ENCODE measurements around the gene ERF.
A peak's percentile ranks its signal among the peaks of the same experiment; 100 is the strongest.

Gene ERF

GRCh38 chr19:42250666-42251531, 4.0 kb downstream of the ERF start:
- peaks cover 12% of the 10 kb centered on the region for H3K36me3 ChIP-seq (ENCODE audit: insufficient read depth, low read length)
- H3K9ac ChIP-seq (ENCODE audit: low read depth, low read length): no peak overlapping the region
- 88% methylated on average over 15 of the region's 19 CpGs for WGBS
- no peaks in the 10 kb centered on the region for H3K9me3 ChIP-seq (ENCODE audit: insufficient read depth, low read depth, low read length)
- peaks cover 21% of the 10 kb centered on the region for H3K4me1 ChIP-seq (ENCODE audit: insufficient read depth, low read length)
- no peak overlapping the region for H3K27ac ChIP-seq (ENCODE audit: low read depth, low read length)
- H3K27me3 ChIP-seq (ENCODE audit: insufficient read depth, low read length): no peaks in the 10 kb centered on the region
- no peak overlapping the region for H3K4me3 ChIP-seq (ENCODE audit: low read length)

DNA sequence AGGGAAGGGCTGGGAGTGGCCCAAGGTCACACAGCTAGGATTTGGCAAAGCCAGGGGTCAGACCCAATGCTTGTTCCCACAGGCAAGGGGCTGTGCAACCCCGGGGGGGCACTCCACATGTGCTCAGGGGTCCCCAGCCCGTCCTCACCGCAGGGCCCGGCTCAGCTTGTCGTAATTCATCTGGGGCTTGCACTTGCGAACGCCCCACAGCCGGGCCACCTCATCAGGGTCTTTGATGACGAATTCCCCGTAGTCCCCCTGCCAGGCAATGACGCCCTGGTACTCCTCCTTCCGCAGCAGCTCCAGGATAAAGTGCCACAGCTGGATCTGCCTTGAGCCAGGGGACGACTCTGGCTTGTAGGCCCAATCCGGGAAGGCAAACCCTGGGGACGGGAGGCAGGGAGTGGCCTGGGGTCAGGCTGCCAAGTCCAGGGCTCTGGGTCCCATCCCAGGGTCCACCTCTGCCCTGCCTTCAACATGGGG, 4.7 kb downstream of the ERF start:
- no peak overlapping the region for H3K27ac ChIP-seq (ENCODE audit: low read depth, low read length)
- H3K9ac ChIP-seq (ENCODE audit: low read depth, low read length): no peak overlapping the region
- H3K4me1 ChIP-seq (ENCODE audit: insufficient read depth, low read length): peaks cover 21% of the 10 kb centered on the region
- H3K36me3 ChIP-seq (ENCODE audit: insufficient read depth, low read length): peaks cover 12% of the 10 kb centered on the region
- no peaks in the 10 kb centered on the region for H3K9me3 ChIP-seq (ENCODE audit: insufficient read depth, low read depth, low read length)
- no peak overlapping the region for H3K4me3 ChIP-seq (ENCODE audit: low read length)
- WGBS: 92% methylated on average over 15 of the region's 15 CpGs
- H3K27me3 ChIP-seq (ENCODE audit: insufficient read depth, low read length): no peaks in the 10 kb centered on the region

DNA sequence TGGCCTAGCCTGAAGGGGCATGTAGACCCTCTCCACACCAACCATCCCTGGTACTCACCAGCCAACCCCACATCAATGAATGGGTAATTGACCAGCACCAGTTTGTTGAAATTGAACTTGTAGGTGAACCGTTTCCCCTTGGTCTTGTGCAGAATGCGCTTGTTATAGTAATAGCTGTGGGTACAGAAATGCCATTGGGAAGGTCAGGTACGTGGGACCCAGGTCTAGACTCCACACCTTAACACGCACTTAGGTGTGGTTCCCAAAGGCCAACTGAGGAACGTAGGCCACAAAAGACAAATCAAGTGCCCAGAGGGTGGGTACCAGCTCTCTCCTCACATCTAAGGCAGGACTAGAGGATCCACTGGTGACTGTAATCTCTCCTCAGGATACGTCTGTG, 5.2 kb downstream of the ERF start:
- no peaks in the 10 kb centered on the region for H3K27me3 ChIP-seq (ENCODE audit: insufficient read depth, low read length)
- no peak overlapping the region for H3K9ac ChIP-seq (ENCODE audit: low read depth, low read length)
- peaks cover 12% of the 10 kb centered on the region for H3K36me3 ChIP-seq (ENCODE audit: insufficient read depth, low read length)
- H3K9me3 ChIP-seq (ENCODE audit: insufficient read depth, low read depth, low read length): no peaks in the 10 kb centered on the region
- peaks cover 21% of the 10 kb centered on the region for H3K4me1 ChIP-seq (ENCODE audit: insufficient read depth, low read length)
- 96% methylated on average over 6 of the region's 6 CpGs for WGBS
- H3K4me3 ChIP-seq (ENCODE audit: low read length): no peak overlapping the region
- H3K27ac ChIP-seq (ENCODE audit: low read depth, low read length): no peak overlapping the region

DNA sequence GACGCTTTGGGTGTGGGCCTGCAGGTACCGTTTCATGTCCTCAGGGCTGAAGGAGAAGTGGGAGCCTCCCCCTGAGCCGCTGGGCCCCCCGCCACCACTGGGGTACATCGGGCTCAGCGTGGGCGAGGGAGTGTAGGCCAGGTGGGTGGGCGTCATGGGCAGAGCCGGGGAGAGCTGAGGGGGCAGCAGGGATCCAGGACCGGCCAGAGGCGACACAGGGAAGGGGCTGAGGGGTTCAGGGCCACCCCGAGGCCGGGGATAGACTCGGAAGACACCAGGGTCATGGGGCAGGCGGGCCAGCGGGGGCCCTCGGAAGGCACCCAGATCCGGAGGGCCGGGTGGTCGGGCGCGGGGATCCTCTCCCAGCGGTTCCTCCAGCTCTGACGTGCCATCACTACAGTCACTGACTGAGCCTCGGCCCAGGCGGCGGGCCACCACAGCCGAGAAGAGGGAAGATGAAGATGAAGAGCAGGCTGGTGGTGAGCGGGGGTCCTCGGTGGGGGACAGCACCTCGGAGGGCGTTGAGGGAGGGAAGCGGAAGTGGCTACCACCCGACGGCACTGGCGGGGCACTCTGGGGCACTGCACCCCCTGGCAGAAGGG, 5.7 kb downstream of the ERF start:
- Histone ChIP-seq H3K27me3 (ENCODE audit: insufficient read depth, low read length) (no peaks in the 10 kb centered on the region), H3K36me3 (ENCODE audit: insufficient read depth, low read length) (peaks cover 12% of the 10 kb centered on the region), H3K9me3 (ENCODE audit: insufficient read depth, low read depth, low read length) (no peaks in the 10 kb centered on the region), H3K9ac (ENCODE audit: low read depth, low read length) (no peak overlapping the region), H3K4me3 (ENCODE audit: low read length) (no peak overlapping the region), H3K4me1 (ENCODE audit: insufficient read depth, low read length) (peaks cover 21% of the 10 kb centered on the region), H3K27ac (ENCODE audit: low read depth, low read length) (no peak overlapping the region)
- WGBS: 96% methylated on average over 36 of the region's 36 CpGs

GRCh38 chr19:42248270-42249148, 6.4 kb downstream of the ERF start:
- no peaks in the 10 kb centered on the region for H3K9me3 ChIP-seq (ENCODE audit: insufficient read depth, low read depth, low read length)
- peaks cover 21% of the 10 kb centered on the region for H3K4me1 ChIP-seq (ENCODE audit: insufficient read depth, low read length)
- H3K4me3 ChIP-seq (ENCODE audit: low read length): no peak overlapping the region
- H3K27me3 ChIP-seq (ENCODE audit: insufficient read depth, low read length): no peaks in the 10 kb centered on the region
- no peak overlapping the region for H3K27ac ChIP-seq (ENCODE audit: low read depth, low read length)
- 94% methylated on average over 41 of the region's 41 CpGs for WGBS
- H3K36me3 ChIP-seq (ENCODE audit: insufficient read depth, low read length): peaks cover 12% of the 10 kb centered on the region
- H3K9ac ChIP-seq (ENCODE audit: low read depth, low read length): no peak overlapping the region

- H3K27me3 ChIP-seq (ENCODE audit: insufficient read depth, low read length): no peaks in the 10 kb centered on the region
- H3K27ac ChIP-seq (ENCODE audit: low read depth, low read length): no peak overlapping the region
- H3K36me3 ChIP-seq (ENCODE audit: insufficient read depth, low read length): peaks cover 12% of the 10 kb centered on the region
- peaks cover 18% of the 10 kb centered on the region for H3K4me1 ChIP-seq (ENCODE audit: insufficient read depth, low read length)
- no peak overlapping the region for H3K4me3 ChIP-seq (ENCODE audit: low read length)
- 74% methylated on average over 1 of the region's 6 CpGs for WGBS
- no peaks in the 10 kb centered on the region for H3K9me3 ChIP-seq (ENCODE audit: insufficient read depth, low read depth, low read length)
- no peak overlapping the region for H3K9ac ChIP-seq (ENCODE audit: low read depth, low read length)
Observed at GRCh38 chr19:42247640-42248199, 7.2 kb downstream of the ERF start.

- no peak overlapping the region for H3K4me3 ChIP-seq (ENCODE audit: low read length)
- no peaks in the 10 kb centered on the region for H3K9me3 ChIP-seq (ENCODE audit: insufficient read depth, low read depth, low read length)
- peak overlapping the region; percentile 10; the same call in 1 of the 2 replicates for H3K27ac ChIP-seq (ENCODE audit: low read depth, low read length)
- 89% methylated on average over 7 of the region's 7 CpGs for WGBS
- H3K9ac ChIP-seq (ENCODE audit: low read depth, low read length): no peak overlapping the region
- H3K36me3 ChIP-seq (ENCODE audit: insufficient read depth, low read length): peaks cover 12% of the 10 kb centered on the region
- H3K4me1 ChIP-seq (ENCODE audit: insufficient read depth, low read length): peaks cover 12% of the 10 kb centered on the region
- no peaks in the 10 kb centered on the region for H3K27me3 ChIP-seq (ENCODE audit: insufficient read depth, low read length)
Observed at GRCh38 chr19:42246922-42247639, 7.8 kb downstream of the ERF start.

GRCh38 chr19:42246143-42246921, 8.6 kb downstream of the ERF start:
- H3K36me3 ChIP-seq (ENCODE audit: insufficient read depth, low read length): peaks cover 12% of the 10 kb centered on the region
- peaks cover 8% of the 10 kb centered on the region; the same call in 1 of the 2 replicates for H3K4me1 ChIP-seq (ENCODE audit: insufficient read depth, low read length)
- H3K27me3 ChIP-seq (ENCODE audit: insufficient read depth, low read length): no peaks in the 10 kb centered on the region
- H3K4me3 ChIP-seq (ENCODE audit: low read length): no peak overlapping the region
- no peak overlapping the region for H3K9ac ChIP-seq (ENCODE audit: low read depth, low read length)
- H3K27ac ChIP-seq (ENCODE audit: low read depth, low read length): peak overlapping the region; percentile 10; the same call in 1 of the 2 replicates
- 49% methylated on average over 10 of the region's 10 CpGs for WGBS
- no peaks in the 10 kb centered on the region for H3K9me3 ChIP-seq (ENCODE audit: insufficient read depth, low read depth, low read length)

GRCh38 chr19:42245231-42245630, 9.7 kb downstream of the ERF start:
- Histone ChIP-seq H3K36me3 (ENCODE audit: insufficient read depth, low read length) (peaks cover 11% of the 10 kb centered on the region), H3K9ac (ENCODE audit: low read depth, low read length) (no peak overlapping the region), H3K4me1 (ENCODE audit: insufficient read depth, low read length) (peaks cover 9% of the 10 kb centered on the region; the same call in 1 of the 2 replicates), H3K27ac (ENCODE audit: low read depth, low read length) (no peak overlapping the region), H3K27me3 (ENCODE audit: insufficient read depth, low read length) (no peaks in the 10 kb centered on the region), H3K4me3 (ENCODE audit: low read length) (no peak overlapping the region), H3K9me3 (ENCODE audit: insufficient read depth, low read depth, low read length) (no peaks in the 10 kb centered on the region)
- WGBS: 91% methylated on average over 10 of the region's 10 CpGs
